Mammary epithelial cell (primary cell): ENCODE data around the gene ABCA5.

Experiments
- CTCF ChIP-seq, 2 donors: IDR thresholded peaks in 1 of 2; conservative IDR thresholded peaks in 1 of 2; 2 replicates each; pipeline ENCODE4 v1.5.1; 2011 to 2012; ENCODE audit warnings: inconsistent platforms in 2 of 2, low read length in 2 of 2, mild to moderate bottlenecking in 2 of 2, control low read depth in 1 of 2, low read depth in 1 of 2; ENCODE audit not compliant: insufficient read depth in 1 of 2; ENCODE audit errors: extremely low read depth in 1 of 2
- EZH2 ChIP-seq: IDR thresholded peaks from 2 replicates; pipeline ENCODE4 v1.6.1; 2012; ENCODE audit warnings: low read length, inconsistent platforms, borderline replicate concordance

GRCh38 chr17:69207151-69207550, 119.8 kb downstream of the ABCA5 start:
- TF ChIP-seq CTCF (conservative IDR thresholded peaks at IDR 0.05 in 1 of 2, IDR thresholded peaks at IDR 0.05 in 1 of 2; ENCODE audit: extremely low read depth in 1 of 2, insufficient read depth in 1 of 2, low read depth in 1 of 2, low read length in 2 of 2) (no peak), EZH2 (no peak)
